OCI-LY7 (cell line): ENCODE measurements around the gene TREM2.

Experiments used
- EZH2phosphoT487 ChIP-seq: fragments of 200-600 bp; sonication (generic); IDR thresholded peaks from 2 replicates; pipeline ENCODE4 v1.6.1; 2018; ENCODE audit warnings: low read depth, borderline replicate concordance, mild to moderate bottlenecking, mixed run types, antibody characterized with exemption, low read length, moderate library complexity, mixed read lengths
- TF ChIP-seq, protein P1 (sequence below): fragments of 200-600 bp; sonication (generic); conservative IDR thresholded peaks from 2 replicates; pipeline ENCODE4 v1.5.1; 2014; ENCODE audit warnings: mild to moderate bottlenecking, antibody characterized with exemption, low read length, moderate library complexity, mixed read lengths

DNA sequence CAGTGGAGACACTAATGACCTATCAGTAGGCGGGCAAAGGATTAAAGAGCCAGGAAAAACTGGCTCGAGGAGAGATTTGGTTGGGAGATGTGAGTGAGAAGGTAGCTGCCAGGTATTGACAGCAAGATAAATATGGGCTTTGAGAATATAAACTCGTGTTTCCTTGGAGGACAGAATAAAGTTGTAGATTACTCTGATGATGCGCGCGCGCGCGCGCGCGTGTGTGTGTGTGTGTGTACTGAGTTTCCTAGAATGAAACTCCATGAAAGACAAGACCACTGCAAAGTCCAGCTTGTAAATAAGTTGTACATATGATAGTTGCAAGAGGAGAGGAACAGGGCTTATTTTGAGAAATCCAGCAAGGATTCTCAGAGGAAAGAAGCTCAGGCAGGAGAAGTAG lies 13.3 kb upstream of the TREM2 start:
- TF ChIP-seq, protein P1, sequence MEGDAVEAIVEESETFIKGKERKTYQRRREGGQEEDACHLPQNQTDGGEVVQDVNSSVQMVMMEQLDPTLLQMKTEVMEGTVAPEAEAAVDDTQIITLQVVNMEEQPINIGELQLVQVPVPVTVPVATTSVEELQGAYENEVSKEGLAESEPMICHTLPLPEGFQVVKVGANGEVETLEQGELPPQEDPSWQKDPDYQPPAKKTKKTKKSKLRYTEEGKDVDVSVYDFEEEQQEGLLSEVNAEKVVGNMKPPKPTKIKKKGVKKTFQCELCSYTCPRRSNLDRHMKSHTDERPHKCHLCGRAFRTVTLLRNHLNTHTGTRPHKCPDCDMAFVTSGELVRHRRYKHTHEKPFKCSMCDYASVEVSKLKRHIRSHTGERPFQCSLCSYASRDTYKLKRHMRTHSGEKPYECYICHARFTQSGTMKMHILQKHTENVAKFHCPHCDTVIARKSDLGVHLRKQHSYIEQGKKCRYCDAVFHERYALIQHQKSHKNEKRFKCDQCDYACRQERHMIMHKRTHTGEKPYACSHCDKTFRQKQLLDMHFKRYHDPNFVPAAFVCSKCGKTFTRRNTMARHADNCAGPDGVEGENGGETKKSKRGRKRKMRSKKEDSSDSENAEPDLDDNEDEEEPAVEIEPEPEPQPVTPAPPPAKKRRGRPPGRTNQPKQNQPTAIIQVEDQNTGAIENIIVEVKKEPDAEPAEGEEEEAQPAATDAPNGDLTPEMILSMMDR, result no peak
- TF ChIP-seq EZH2phosphoT487, result no peak
